Spleen (tissue), 11 donors: ENCODE results near the gene MRPL52. TPM values are rescaled to one million over a fixed set of nuclear protein-coding genes. Genes with fewer than 3 reads are reported as not detected.

ENCODE experiments used
- DNase-seq: peaks from one replicate; pipeline ENCODE4 v3.0.0-alpha.2; 2020
- H3K27ac ChIP-seq, 8 donors: fragments of 200-600 bp; sonication (generic) in 7 of 8; 1 replicate in 4 of 8; 2 replicates in 4 of 8; pipeline versions ENCODE4 v1.5.0 to v1.8.0; 2016 to 2021; ENCODE audit warnings: inconsistent platforms in 4 of 8, mild to moderate bottlenecking in 4 of 8, moderate library complexity in 1 of 8
- H3K27me3 ChIP-seq, 7 donors: fragments of 200-600 bp; sonication (generic) in 6 of 7; replicated peaks in 1 of 7; 1 replicate in 4 of 7; 2 replicates in 3 of 7; pipeline versions ENCODE4 v1.5.0 to v1.8.0; 2016 to 2021; ENCODE audit warnings: inconsistent platforms in 3 of 7, mild to moderate bottlenecking in 1 of 7
- H3K36me3 ChIP-seq, 6 donors: fragments of 200-600 bp; sonication (generic) in 5 of 6; 1 replicate in 4 of 6; 2 replicates in 2 of 6; pipeline versions ENCODE4 v1.5.0 to v1.8.0; 2016 to 2021; ENCODE audit warnings: inconsistent platforms in 2 of 6
- H3K4me1 ChIP-seq, 6 donors: fragments of 200-600 bp; sonication (generic) in 5 of 6; 1 replicate in 3 of 6; 2 replicates in 3 of 6; pipeline versions ENCODE4 v1.5.0 to v1.8.0; 2016 to 2021; ENCODE audit warnings: inconsistent platforms in 3 of 6
- H3K4me3 ChIP-seq, 8 donors: fragments of 200-600 bp; sonication (generic) in 7 of 8; 1 replicate in 4 of 8; 2 replicates in 4 of 8; pipeline versions ENCODE4 v1.5.0 to v1.8.0; 2016 to 2021; ENCODE audit warnings: inconsistent platforms in 4 of 8, mild to moderate bottlenecking in 4 of 8, moderate library complexity in 2 of 8
- H3K9me3 ChIP-seq, 8 donors: fragments of 200-600 bp; sonication (generic) in 7 of 8; 1 replicate in 4 of 8; 2 replicates in 4 of 8; pipeline versions ENCODE4 v1.5.0 to v1.8.0; 2016 to 2021; ENCODE audit warnings: inconsistent platforms in 4 of 8
- POLR2A ChIP-seq, 3 donors: fragments of 450-650 bp; IDR thresholded peaks; one replicate each; pipeline ENCODE4 v1.5.1; 2017; ENCODE audit warnings: antibody characterized with exemption in 3 of 3, mild to moderate bottlenecking in 1 of 3
- POLR2AphosphoS5 ChIP-seq, 3 donors: sonication (generic); formaldehyde crosslinking; IDR thresholded peaks; one replicate each; pipeline ENCODE4 v1.5.1; 2017; ENCODE audit warnings: antibody characterized with exemption in 3 of 3
- WGBS, 5 donors: extraction: QIAGEN DNeasy Blood & Tissue Kit in 3 of 5; methylation state at CpG; one replicate each; pipeline versions ENCODE4 v1.1.5 to v1.1.7; 2013 to 2018; 5-methylcytosine and 5-hydroxymethylcytosine counted together
- intact Hi-C: fragments of 100-400 bp; cut with DNase I; formaldehyde crosslinking; loops from one replicate; pipeline ENCODE4 v1.15.0; 2023; ENCODE audit warnings: low total_unique reads
- polyA plus RNA-seq, 3 donors: library from polyadenylated mRNA; stranded (reverse); fragments of 200-250 nt; gene quantifications; one replicate each; pipeline ENCODE4 v1.2.1, GENCODE V29; 2013
- total RNA-seq, 7 donors: library from RNA; depleted of rRNA in 3 of 7; stranded (reverse); fragments of >200 nt in 3 of 7; fragmentation: NEBNext Ultra II Directional in 4 of 7; extraction: Animal tissue kit (Norgen Biotek cat#: 25700) in 4 of 7; gene quantifications; one replicate each; pipeline versions ENCODE4 v1.1.0 to v1.2.1, GENCODE V29; 2016 to 2021
- TF ChIP-seq, protein P1 (sequence below), 11 experiments: fragments of 200-600 bp in 7 of 11; fragments of 450-650 bp in 4 of 11; sonication (generic) in 4 of 11; IDR thresholded peaks in 8 of 11; conservative IDR thresholded peaks in 3 of 11; 1 replicate in 7 of 11; 2 replicates in 4 of 11; pipeline versions ENCODE4 v1.4.0 to v1.8.0; 2016 to 2021; ENCODE audit warnings: antibody characterized with exemption in 11 of 11, inconsistent platforms in 4 of 11, mild to moderate bottlenecking in 1 of 11
- donor health status: healthy with polysubstance abuse.
- donor health status: DM: no; HTN: no; CAD: no; lungs with moderate emphysema.
- donor health status: DM: no; HTN: no; CAD: no.
- donor health status: Bipolar disorder and iron deficiency.
- donor health status: healthy.
- donor health status: DM: no; HTN: no; CAD: no.
- donor health status: DM: yes; HTN: yes; CAD: no.

The MRPL52 gene
- total and polyA plus RNA-seq, 10 donors, result 55.2 to 138 (median 87.0) TPM

GRCh38 chr14:22837750-22838538 is 8.3 kb downstream of the MRPL52 start:
- WGBS, 5 donors, result 28 to 50% (median 47%) methylated on average over 23 to 25 of the region's 25 CpGs
- H3K36me3 ChIP-seq, result peaks cover 0 to 46% (median 26%) of the 10 kb centered on the region in 6 donors
- TF ChIP-seq POLR2A (IDR thresholded peaks at IDR 0.05) (no peak), POLR2AphosphoS5 (IDR thresholded peaks at IDR 0.05) (no peak)
- TF ChIP-seq, protein P1, sequence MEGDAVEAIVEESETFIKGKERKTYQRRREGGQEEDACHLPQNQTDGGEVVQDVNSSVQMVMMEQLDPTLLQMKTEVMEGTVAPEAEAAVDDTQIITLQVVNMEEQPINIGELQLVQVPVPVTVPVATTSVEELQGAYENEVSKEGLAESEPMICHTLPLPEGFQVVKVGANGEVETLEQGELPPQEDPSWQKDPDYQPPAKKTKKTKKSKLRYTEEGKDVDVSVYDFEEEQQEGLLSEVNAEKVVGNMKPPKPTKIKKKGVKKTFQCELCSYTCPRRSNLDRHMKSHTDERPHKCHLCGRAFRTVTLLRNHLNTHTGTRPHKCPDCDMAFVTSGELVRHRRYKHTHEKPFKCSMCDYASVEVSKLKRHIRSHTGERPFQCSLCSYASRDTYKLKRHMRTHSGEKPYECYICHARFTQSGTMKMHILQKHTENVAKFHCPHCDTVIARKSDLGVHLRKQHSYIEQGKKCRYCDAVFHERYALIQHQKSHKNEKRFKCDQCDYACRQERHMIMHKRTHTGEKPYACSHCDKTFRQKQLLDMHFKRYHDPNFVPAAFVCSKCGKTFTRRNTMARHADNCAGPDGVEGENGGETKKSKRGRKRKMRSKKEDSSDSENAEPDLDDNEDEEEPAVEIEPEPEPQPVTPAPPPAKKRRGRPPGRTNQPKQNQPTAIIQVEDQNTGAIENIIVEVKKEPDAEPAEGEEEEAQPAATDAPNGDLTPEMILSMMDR (IDR thresholded peaks at IDR 0.05 in 8 of 11, conservative IDR thresholded peaks at IDR 0.05 in 3 of 11), result no peak
- H3K27ac ChIP-seq, result peak overlapping the region; percentile 72 to 92 (median 88)
- intact Hi-C loops, result no loop called here
- peaks cover 0 to 85% (median 40%) of the 10 kb centered on the region in 6 donors for H3K4me1 ChIP-seq
- DNase-seq, result peak; percentile 66
- peaks cover 0 to 25% (median 0%) of the 10 kb centered on the region in 7 donors for H3K27me3 ChIP-seq
- H3K4me3 ChIP-seq, result peak overlapping the region; percentile 46 to 79 (median 58)
- no peaks in the 10 kb centered on the region for H3K9me3 ChIP-seq

DNA sequence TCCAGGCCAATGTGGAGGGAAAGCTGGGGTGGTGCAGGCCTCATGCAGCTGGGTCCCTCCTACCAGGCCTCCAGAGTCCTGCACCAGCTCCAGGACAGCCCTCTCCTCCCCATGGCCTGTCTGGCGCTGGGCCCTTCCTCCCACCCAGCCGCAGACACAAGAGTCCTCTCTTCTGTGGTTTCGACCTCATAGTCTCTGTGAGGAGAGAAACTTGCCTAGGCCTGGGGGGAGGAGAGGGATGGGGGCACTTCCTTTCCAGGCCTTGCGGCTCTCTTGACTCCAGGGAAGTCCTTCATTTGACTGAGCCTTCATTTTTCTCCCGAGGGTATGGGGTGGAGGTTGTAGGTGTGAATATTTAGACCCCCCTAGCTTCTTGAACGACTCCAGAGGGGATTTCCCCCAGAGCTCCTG is 8.9 kb downstream of the MRPL52 start:
- H3K4me3 ChIP-seq, result peak overlapping the region; percentile 46 to 79 (median 58)
- no peak for DNase-seq
- no peaks in the 10 kb centered on the region for H3K9me3 ChIP-seq
- H3K27me3 ChIP-seq, result peaks cover 0 to 25% (median 0%) of the 10 kb centered on the region in 7 donors
- H3K36me3 ChIP-seq, result peaks cover 0 to 47% (median 27%) of the 10 kb centered on the region in 6 donors
- peaks cover 0 to 85% (median 38%) of the 10 kb centered on the region in 6 donors for H3K4me1 ChIP-seq
- TF ChIP-seq POLR2AphosphoS5 (IDR thresholded peaks at IDR 0.05) (peak in 1 of 3 donors; percentile 50), POLR2A (IDR thresholded peaks at IDR 0.05) (no peak)
- TF ChIP-seq, protein P1 (IDR thresholded peaks at IDR 0.05 in 8 of 11, conservative IDR thresholded peaks at IDR 0.05 in 3 of 11), result no peak
- H3K27ac ChIP-seq, result peak overlapping the region; percentile 42 to 92 (median 88)
- intact Hi-C loops, result no loop called here
- WGBS, 5 donors, result 21 to 41% (median 26%) methylated on average over 6 of the region's 6 CpGs

- Histone ChIP-seq H3K4me3 (peak overlapping the region in 3 of 8 donors; percentile 62 to 79 (median 72)), H3K9me3 (no peaks in the 10 kb centered on the region), H3K27ac (peak overlapping the region in 6 of 8 donors; percentile 9 to 92 (median 90)), H3K4me1 (peaks cover 0 to 81% (median 34%) of the 10 kb centered on the region in 6 donors), H3K27me3 (peaks cover 0 to 25% (median 0%) of the 10 kb centered on the region in 7 donors), H3K36me3 (peaks cover 0 to 47% (median 24%) of the 10 kb centered on the region in 6 donors)
- TF ChIP-seq, protein P1 (IDR thresholded peaks at IDR 0.05 in 8 of 11, conservative IDR thresholded peaks at IDR 0.05 in 3 of 11), result no peak
- 73 to 75% (median 73%) methylated on average over 6 of the region's 6 CpGs for WGBS, 5 donors
- no peak for DNase-seq
- intact Hi-C loops, result no loop called here
These were observed 9.6 kb downstream of the MRPL52 start for GRCh38 chr14:22839159-22839779.

- Histone ChIP-seq H3K4me1 (peaks cover 0 to 80% (median 40%) of the 10 kb centered on the region in 6 donors), H3K4me3 (no peak overlapping the region), H3K36me3 (peaks cover 0 to 54% (median 29%) of the 10 kb centered on the region in 6 donors), H3K27ac (no peak overlapping the region), H3K9me3 (no peaks in the 10 kb centered on the region), H3K27me3 (peaks cover 0 to 25% (median 0%) of the 10 kb centered on the region in 7 donors)
- TF ChIP-seq, protein P1 (IDR thresholded peaks at IDR 0.05 in 8 of 11, conservative IDR thresholded peaks at IDR 0.05 in 3 of 11), result no peak
- TF ChIP-seq POLR2AphosphoS5 (IDR thresholded peaks at IDR 0.05), result peak in 1 of 3 donors; percentile 11
- intact Hi-C loops, result no loop called here
- WGBS, 5 donors, result 93 to 96% (median 95%) methylated on average over 4 to 9 of the region's 9 CpGs
- no peak for DNase-seq
These were observed 11.6 kb downstream of the MRPL52 start for GRCh38 chr14:22841311-22841710.
